Measurements from ENCODE around the gene DGAT2L6.

The DGAT2L6 gene

DNA sequence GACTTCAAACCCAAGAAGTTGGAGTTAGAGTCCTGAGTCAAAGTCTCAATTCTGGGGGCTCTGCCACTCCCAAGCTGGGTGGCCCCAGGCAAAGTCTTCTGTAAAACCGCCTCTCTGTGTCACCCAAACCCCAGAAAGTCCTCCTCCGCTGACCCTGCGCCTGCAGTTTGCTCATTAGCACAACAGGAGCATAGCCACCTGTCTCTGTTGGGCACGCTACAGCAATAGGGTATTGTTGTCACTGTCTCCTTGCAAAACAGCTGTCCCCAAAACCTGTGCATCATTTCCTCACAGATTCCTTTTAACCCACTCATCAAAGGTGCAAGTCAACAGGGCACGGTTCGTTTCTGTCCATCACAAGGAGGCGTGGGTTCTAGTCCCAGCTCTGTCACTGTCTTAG is 8.0 kb upstream of the DGAT2L6 start:
- TF ChIP-seq, protein P1, sequence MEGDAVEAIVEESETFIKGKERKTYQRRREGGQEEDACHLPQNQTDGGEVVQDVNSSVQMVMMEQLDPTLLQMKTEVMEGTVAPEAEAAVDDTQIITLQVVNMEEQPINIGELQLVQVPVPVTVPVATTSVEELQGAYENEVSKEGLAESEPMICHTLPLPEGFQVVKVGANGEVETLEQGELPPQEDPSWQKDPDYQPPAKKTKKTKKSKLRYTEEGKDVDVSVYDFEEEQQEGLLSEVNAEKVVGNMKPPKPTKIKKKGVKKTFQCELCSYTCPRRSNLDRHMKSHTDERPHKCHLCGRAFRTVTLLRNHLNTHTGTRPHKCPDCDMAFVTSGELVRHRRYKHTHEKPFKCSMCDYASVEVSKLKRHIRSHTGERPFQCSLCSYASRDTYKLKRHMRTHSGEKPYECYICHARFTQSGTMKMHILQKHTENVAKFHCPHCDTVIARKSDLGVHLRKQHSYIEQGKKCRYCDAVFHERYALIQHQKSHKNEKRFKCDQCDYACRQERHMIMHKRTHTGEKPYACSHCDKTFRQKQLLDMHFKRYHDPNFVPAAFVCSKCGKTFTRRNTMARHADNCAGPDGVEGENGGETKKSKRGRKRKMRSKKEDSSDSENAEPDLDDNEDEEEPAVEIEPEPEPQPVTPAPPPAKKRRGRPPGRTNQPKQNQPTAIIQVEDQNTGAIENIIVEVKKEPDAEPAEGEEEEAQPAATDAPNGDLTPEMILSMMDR (IDR thresholded peaks at IDR 0.05; ENCODE audit: low read length, missing control alignments): no peak
- no peak overlapping the region for H3K4me3 ChIP-seq (replicated peaks; ENCODE audit: low read depth, low read length)
- no peak for DNase-seq (ENCODE audit: low read depth)

DNA sequence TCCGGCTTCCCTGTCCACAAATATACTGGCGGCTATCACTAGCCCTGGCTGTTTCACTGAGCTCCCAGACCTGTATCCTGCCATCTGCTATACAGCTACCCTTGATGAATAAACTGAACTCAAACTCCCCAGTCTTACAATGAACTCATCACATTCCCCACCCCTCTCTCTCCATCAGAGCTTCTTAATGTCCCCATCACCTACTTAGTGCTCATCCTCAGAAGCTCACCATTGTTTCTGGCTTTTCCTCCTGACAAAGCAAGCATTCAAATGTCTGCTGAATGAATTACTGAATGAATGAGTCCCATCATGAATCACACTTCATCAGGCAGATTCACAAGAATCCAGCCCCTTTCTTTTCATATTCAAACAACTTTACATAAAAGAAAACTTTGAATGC is 5.7 kb upstream of the DGAT2L6 start:
- H3K4me3 ChIP-seq (replicated peaks; ENCODE audit: low read depth, low read length): no peak overlapping the region
- DNase-seq (ENCODE audit: low read depth): no peak
- TF ChIP-seq, protein P1 (IDR thresholded peaks at IDR 0.05; ENCODE audit: low read length, missing control alignments): no peak

DNA sequence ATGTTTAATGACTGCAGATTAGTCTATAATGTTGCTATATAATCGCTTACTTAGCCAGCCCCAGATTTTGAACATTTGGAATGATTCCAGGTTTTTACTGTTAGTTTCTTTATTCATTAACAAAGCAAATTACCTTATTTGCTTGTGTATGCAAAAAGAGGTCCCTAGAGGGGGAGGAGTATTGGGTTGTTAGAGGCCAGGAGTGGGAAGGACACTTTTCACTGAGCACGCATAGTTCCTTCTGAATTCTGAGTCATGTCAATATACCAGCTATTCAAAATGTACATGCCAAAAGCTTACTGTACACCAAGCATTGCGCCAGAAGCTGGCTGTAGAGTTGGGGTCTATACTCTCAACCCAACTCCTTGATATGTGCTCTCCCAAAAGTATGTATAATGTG is 5.1 kb upstream of the DGAT2L6 start:
- no peak for DNase-seq (ENCODE audit: low read depth)
- TF ChIP-seq, protein P1 (IDR thresholded peaks at IDR 0.05; ENCODE audit: low read length, missing control alignments): no peak
- no peak overlapping the region for H3K4me3 ChIP-seq (replicated peaks; ENCODE audit: low read depth, low read length)

DNA sequence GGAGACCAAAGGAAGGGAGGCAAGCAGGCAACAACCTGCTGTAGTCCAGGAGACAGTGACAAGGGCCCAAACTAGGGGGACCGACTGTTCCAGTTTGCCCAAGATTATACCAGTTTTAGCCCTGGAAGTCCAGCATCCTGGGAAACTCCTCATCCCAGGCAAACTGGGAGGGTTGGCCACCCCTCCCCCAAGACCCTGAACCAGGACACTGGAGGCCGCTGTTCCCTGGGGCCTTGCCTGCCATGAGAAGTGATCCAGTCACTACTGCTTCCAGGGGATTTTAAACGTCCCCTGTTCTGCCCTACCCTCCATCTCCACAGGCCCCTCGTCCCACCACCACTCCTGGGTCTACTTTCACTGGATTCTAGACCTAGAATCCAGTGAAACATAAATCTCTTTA is 4.3 kb upstream of the DGAT2L6 start:
- TF ChIP-seq, protein P1 (IDR thresholded peaks at IDR 0.05; ENCODE audit: low read length, missing control alignments): no peak
- DNase-seq (ENCODE audit: low read depth): no peak
- no peak overlapping the region for H3K4me3 ChIP-seq (replicated peaks; ENCODE audit: low read depth, low read length)

DNA sequence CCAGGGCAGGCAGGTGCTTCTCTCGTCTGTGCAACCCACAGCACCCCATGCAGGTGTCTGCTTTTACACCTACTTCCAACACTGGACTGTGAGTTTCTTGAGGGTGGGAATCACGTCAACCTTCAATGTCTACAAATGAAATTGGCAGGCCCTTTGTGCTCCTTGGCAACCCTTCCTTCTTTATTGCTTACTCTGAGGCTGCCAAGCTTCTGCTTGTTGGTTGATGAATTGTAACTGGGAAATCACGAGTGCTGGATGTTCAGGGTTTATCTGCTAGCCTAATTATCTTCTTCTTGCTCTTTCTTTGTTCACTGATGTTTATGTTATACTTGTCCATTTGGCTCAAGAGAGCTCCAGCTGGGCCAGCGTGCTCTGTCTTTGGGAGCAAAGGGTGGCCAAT is 2.5 kb upstream of the DGAT2L6 start:
- no peak overlapping the region for H3K4me3 ChIP-seq (replicated peaks; ENCODE audit: low read depth, low read length)
- TF ChIP-seq, protein P1 (IDR thresholded peaks at IDR 0.05; ENCODE audit: low read length, missing control alignments): no peak
- DNase-seq (ENCODE audit: low read depth): peak; percentile 53

DNA sequence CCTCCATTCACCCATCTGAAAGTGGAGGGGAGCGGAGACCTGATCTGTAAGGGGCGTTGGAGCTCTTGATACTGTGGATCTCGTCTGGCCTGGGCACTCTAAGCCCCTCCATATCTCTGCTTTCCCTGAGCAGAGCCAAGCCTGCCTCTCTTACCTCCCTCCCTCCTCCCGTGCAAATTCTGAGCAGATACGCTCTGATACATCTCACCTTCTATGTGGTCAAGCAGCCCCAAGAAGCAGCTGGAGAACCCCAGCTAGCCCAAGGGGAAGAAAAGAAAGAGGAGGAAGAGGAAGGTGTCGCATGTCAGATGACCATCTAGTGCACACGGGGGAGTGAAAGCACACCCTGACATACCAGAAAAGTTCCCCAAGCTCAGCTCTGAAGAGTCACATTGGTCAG is 1.9 kb upstream of the DGAT2L6 start:
- TF ChIP-seq, protein P1 (IDR thresholded peaks at IDR 0.05; ENCODE audit: low read length, missing control alignments): no peak
- DNase-seq (ENCODE audit: low read depth): no peak
- H3K4me3 ChIP-seq (replicated peaks; ENCODE audit: low read depth, low read length): no peak overlapping the region

DNA sequence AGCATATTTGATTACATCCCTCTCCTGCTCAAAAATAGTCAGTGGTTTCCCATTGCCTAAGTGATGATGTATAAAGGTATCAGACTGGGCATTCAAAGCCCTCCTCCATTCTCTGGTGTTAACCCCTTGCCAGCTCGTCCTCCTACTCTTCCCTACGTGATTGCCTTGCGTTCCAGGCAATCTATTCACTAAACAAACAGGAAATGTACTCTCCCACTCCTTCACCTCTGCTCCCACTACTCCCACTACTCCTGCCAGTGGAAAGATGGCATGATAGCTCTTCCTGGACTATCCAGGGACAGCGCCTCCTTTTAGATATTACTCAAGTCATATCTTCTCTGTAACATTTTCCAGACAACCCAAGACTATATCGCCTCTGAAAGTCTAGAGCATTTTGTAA is 5.8 kb downstream of the DGAT2L6 start:
- H3K4me3 ChIP-seq (replicated peaks; ENCODE audit: low read depth, low read length): no peak overlapping the region
- peak; percentile 61 for DNase-seq (ENCODE audit: low read depth)
- TF ChIP-seq, protein P1 (IDR thresholded peaks at IDR 0.05; ENCODE audit: low read length, missing control alignments): no peak
